NCI-H510A treated with DMSO at 0.1 percent for 48 hours (cell line): Measurements from ENCODE around the gene PICK1.

Experiments used
- DNase-seq: peaks from one replicate; lab custom pipeline; 2025; lab: John Stamatoyannopoulos, UW

The PICK1 gene

DNA sequence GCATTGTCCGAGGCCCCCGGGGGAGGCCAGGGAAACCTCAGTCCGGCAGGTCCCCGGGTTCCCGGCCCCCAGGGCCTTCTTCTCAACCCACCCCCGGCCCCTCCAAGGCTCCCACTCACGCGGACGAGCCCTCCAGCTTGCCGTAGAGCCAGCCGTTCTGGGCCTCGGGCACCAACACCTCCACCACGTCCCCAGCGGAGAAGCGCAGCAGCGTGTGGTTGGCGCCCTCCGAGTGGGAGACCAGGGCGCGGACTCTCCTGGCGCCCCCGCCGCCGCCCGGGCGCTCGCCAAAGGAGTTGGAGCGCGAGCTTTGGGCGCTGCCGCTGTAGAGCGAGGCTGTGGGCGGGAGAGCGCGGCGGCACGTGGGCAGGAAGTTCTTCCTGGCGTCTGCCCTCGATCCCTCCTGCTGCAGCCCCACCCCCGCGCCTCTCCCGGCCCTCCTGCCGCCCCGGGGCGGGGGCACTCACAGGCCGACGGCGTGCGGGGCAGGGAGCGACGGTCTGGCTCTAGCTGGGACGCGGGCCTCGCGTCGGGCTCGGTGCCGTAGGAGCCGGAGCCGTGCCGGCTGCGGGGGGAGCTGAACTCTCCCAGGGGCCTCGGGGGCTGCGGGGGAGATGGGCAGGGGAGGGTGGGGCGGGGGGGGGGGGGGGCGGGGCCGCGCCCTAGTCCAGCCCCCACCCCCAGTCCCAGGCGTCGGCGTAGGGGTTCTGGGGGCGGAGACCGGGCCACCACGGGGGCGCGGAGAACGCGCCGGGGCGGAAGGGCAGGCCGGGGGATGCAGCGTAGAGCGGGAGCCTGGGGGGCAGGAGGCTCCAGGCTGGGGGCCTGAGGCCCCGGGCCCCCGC lies 31.6 kb downstream of the PICK1 start:
- DNase-seq: no peak

- no peak for DNase-seq
These were observed 32.3 kb downstream of the PICK1 start for GRCh38 chr22:38089474-38089851.

- no peak for DNase-seq
These were observed 39.9 kb downstream of the PICK1 start for GRCh38 chr22:38097058-38097457.

- DNase-seq: no peak
These were observed 40.6 kb downstream of the PICK1 start for GRCh38 chr22:38097557-38098409.

GRCh38 chr22:38098410-38099249 lies 41.4 kb downstream of the PICK1 start:
- DNase-seq: no peak

- DNase-seq: no peak
These were observed 46.4 kb downstream of the PICK1 start for GRCh38 chr22:38103641-38104040.

DNA sequence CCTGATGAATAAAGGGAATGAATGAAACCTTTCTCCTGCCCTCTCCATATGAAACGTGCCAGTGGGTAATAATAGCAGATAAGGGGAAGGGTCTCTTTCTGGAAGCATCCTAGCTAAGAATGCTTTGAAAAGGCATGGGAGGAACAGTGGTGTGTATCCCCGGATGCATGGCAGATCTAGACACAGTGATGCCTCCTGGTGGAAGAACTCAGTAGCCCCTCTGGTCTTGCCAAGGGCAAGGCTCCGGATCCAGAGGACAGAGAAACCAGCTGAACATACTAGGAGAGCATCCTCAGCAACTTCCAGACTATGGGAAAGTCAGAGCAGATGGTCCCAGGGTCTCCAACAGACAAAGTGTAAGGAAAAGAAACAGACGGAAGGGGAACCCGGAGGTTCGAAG lies 46.9 kb downstream of the PICK1 start:
- DNase-seq: no peak

DNA sequence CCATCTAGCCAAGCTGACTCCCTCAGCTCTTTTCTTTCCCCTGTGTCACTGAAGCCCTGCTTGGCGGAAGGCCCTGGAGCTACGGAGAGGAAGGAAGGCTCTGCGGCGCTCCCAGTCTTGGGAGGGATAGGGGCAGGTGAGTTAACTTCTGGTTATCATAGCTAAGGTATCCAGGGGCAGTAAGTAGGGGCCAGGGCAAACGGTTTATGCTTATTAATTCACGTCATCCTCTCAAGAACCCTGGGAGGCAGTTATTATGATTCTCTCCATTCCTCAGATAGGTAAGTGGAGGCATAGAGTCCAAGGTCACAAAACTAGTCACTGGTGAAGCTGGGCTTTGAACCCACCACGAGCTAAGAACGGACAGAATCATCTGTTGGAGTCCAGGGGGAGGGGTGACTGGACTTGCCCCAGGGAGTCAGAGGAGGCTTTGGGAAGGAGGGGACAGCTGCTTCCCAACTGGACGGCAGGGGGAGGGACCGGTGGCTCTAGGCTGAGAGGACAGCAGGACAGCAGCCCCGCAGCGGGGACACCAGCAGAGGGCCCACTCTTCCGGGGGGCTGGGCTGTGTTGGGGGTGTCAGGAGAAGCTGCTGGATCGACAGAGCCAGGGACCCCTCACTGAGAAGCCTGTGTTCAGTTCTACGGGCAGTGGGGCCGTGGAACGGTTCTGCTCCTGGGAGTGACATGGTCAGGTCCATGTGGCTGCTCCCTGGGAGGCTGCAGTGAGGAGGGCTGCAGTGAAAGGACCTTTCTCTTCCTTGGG lies 49.8 kb downstream of the PICK1 start:
- no peak for DNase-seq

DNA sequence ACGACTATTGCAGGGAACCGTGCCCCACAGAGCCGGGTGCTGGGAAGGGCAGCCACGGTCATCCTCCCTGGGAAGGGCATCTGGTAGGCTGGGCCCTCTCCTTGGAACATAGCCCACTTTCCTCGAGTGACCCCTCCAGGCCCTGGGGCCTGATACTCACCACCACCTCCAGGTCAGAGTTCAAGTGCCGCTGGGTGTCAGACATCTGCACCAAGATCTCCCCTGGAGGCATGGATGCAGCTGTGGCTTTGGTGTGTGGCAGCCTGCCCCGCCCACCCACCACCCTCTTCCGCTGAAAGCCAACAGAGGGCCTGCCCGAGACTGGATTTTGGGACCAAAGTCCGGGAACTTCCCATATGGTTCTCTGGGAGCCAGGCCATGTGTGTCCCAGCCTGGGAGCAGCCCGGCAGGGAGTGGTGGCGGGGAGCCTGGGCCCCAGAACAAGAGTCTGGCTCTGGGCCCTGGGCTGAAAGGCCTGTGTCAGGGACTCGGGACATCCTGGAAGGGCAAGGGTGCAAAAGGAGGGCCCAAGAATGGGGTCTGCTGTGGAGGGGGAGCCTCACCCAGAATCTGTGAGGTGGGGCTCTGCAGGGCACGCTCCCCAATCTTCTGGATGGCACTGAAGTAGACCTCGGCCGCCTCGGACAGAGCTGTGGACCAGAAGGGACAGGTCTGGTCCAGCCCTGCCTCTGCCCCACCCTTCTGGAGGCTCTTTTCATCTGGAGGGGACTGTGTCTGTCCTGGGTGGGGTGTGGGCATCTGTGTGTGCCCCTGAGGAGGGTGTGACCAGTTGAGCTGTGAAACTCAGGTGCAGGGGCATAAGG lies 50.7 kb downstream of the PICK1 start:
- DNase-seq: no peak

DNA sequence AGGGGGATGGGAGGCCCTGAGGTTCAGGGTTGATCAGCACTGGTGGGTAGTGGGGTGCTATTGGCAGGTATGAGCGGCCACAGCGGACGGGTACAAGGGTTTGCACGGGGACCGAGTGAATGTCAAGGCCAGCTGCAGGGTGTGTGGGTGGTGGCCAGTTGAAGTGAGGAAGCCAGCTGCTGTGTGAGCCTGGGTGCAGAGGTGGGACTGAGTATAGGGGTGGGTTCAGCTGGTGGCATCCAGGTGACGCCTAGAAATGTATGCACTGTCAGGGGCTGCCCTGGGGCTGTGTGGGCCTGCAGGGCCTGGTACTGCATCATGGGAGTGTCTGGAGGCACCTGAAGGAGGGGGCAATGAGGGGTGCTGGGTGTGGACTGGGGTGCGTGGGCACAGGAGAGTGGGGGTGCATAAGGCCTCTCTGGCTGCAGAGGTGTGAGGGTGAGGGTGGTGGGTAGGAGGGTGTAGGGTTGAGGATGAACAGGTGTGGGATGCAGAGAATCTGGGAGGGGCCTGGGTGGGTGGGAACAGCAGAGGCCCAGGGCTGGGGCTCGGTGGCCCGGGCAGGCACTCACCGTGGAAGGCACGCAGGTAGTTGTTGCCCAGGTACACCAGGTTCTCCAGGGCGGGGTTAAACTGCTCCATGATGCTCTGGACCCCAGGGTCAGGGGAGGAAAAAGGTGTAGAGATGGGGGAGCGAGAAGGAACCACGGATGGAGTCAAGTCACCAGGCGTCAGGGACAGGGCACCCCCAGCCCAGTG lies 51.5 kb downstream of the PICK1 start:
- no peak for DNase-seq

GRCh38 chr22:38109371-38110001 lies 52.3 kb downstream of the PICK1 start:
- DNase-seq: no peak

DNA sequence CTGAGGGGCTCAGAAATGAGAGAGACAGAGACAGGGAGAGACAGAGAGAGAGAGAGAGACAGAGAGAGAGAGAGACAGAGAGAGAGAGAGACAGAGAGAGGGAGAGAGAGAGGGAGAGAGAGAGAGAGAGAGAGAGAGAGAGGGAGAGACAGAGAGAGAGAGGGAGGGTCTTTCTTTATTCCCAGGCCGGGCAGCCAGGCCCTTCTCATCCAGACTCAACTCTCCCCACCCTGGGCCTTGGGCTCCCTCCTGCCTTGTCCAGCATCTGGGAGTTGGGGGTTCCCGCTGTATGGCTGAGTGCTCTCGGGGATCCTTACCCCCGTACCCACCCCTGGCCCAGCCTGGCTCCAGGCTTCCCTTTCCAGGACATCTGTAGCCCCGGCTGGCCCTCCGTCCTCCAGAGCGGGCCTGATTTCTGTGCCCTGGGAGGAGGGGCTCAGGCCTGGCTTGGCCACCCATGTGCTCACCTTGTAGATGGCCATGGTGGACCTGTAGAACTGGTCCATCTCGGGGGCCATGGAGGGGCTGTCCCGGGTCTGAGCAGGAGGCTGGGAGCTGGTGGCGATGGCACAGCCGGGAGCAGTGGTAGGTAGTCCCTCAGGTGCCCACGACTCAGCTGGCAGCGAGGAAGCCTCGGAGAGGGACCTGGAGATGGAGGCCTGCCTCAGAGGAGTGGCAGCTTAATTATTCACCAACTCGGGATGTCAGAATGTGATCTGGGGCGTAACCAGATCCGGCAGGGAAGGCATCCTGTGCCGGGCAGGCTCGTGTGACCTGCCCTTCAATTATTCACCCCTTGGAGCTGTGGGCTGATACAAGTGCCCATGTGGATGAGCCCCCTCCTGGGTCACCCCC lies 53.0 kb downstream of the PICK1 start, which contains the start of gene BAIAP2L2:
Gene BAIAP2L2 (minus strand): TSS at position 677 of the 855 bp plus-strand sequence. CDS start 159 bp downstream, at position 518.
- DNase-seq: no peak

DNA sequence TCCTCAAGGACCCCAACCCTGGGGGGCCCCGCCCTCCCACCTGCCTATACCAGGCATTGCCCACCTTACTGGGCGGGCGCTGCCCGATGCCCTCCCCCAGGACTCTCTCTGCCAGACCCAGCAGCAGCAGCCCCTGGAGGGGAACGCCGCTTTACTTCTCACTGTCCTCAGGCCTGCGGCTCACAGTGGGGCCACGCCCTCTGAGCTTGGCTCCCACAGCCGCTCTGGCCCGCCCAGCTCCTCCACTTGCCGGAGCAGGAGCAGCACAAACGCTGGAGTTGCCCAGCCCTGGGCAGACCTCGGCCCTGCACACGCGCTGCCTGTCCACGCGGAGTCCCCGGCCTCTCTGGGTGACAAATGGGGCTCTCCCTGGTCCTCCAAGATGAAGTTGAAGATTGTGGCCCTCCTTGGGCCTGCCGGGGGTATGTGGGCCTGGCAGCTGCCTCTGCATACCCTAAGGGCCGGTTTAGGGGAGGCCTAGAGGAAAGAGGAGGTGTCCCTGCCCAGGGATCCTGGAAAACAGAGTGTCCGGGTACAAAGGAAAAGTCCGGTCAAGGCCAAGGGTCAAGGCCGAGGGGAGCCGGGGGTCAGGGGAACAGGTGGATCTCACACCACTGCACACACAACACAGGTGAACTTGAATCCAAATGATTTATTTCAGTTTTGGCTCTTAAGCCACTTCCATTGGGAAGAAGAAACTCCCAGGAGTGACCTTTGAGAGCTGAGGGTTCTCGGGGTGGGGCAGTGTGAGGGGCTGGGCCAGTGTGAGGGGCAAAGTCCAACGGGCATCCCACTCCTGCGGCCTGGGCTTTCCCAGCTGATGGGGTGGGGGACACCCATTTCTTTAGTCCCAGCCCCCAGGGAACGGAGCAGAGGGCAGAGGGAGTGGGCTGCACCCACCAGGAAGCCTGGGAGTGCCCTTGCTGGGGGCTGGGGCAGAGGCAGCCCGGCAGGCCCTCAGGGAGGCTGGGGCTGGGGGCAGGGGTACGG lies 54.0 kb downstream of the PICK1 start:
- DNase-seq: no peak

DNA sequence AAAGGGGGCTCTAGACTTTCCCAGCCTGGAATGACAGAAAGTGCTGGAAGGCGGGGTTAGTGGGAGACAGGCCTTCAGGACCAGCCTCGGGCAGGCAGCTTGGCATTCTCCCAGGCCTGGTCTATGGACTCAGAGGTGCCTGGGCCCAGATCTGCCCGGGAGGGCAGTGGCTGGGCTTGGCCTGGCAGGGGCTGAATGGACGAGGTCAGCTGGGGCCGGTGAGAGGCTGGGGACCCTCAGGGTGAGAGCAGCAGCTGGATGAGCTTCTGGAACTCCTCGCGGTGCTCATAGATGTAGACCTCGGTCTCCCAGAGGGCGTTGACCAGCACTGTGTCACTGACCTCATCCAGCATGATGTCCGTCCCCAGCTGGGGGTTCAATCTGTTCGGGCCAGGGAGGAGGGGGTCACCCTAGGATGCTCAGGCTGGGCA lies 54.7 kb downstream of the PICK1 start:
- DNase-seq: no peak

DNA sequence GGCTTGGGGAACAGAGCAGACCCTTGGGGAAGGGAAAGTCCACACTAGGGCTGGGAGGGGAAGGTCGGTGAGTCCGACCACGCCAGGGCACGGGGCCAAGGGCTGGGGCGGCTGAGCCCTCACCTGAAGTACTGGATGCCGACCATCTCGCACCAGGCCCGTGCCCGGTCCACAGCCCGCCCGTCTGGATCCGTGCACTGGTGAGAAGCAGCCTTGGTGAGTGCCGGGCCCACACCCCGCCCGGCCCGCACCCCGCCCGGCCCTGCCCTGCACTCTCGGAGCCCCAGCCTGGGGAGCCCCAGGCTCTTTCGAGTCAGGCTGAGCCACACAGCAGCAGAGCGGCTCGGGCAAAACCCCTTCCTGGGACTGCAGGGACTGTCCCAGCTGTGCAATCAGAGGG lies 55.2 kb downstream of the PICK1 start:
- DNase-seq: no peak

DNA sequence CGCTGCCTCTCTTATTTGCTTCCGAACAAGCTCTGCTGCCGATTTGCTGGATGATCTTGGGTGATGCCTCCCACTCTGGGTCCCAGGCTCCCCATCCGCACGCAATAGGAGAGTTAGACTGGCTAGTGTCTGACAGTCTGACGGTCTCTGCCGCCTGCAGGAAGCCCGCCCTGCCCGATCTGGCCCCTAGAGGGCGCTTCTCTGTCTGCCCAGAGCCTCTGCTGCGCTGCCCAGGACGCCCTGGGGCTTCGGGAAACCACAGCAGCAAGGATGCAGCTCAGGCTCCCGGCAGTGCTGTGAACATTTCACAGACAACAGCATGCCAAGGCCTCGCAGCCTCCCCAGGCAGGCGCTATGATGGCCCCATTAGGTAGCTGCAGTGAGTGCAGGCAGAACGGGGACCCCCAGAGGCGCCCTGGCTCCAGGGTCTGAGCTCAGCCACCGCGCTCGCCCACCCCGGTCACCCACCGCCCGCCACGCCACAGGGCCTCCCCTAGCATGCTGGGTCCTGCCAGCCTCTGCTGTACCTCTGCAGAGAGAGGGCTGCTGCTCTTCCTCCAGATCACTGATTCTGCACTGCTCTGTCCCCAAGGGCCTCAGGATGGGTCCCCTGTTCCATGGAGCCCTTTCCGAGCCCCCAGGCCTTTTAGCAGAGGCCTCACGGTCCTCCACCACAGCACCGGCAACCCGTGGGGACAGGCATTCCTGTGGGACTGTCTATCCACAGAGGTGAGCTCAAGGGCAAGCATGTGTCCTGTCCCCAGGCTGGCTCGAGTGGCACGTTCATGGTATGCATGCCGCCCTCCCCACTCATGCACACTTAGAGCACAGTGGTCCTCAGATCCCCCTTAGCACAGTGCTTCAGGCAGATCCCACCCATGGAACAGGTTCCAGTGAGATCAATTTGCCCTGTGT lies 57.5 kb downstream of the PICK1 start:
- peak; percentile 54 for DNase-seq
